CD4-positive, alpha-beta T cell treated with Interleukin-1 beta for 1 hour (primary cell): ENCODE measurements around the gene VAMP4.
"Not testable (repeated sequence)": the region's sequence is repeated elsewhere in the genome, so short reads cannot be mapped to it uniquely, and the experiment has no call there.

Experiments used
- DNase-seq, 2 donors: peaks; one replicate each; pipeline ENCODE4 v3.0.0-alpha.2; 2020 to 2022

Gene VAMP4

DNA sequence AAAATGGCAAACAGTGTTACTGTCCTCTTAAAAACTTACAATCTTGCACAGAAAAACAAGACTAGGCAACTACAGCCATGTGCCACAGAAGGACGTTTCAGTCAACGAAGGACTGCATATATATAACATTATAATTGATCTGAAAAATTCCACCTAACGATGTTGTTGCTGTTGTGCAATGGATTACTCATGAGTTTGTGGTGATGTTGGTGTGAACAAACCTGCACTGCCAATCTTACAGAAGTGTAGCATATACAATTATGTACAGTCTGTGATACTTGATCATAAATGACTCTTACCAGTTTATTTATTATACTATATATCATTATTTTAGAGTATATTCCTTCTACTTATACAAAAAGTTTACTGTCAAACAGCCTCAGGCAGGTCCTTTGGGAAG lies 6.8 kb upstream of the VAMP4 start:
- no peak for DNase-seq

DNA sequence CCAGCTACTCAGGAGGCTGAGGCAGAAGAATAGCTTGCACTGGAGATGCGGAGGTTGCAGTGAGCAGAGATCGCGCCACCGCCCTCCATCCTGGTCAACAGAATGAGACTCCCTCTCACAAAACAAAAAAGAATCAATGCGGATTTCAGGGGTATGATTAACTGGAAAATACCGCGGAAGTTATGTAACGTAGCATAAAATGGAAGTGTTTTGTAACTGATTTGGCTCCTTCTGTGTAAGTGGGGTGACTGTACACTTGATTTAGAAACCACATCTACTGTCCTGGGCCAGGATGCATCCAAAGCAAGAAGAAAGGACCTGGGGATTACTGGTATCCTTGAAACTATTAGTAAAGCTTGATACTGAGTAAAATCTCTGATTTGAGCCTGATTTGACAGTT lies 3.1 kb upstream of the VAMP4 start:
- DNase-seq, result peak in 1 of 2 donors; percentile 11

GRCh38 chr1:171743081-171743870 lies 1.4 kb upstream of the VAMP4 start:
- DNase-seq, result peak in 1 of 2 donors; percentile 11

GRCh38 chr1:171742577-171742922 lies 685 bp upstream of the VAMP4 start:
- peak in 1 of 2 donors; percentile 7 for DNase-seq

- DNase-seq, result peak; percentile 38 to 53
Observed at GRCh38 chr1:171740987-171741871, 636 bp downstream of the VAMP4 start.

DNA sequence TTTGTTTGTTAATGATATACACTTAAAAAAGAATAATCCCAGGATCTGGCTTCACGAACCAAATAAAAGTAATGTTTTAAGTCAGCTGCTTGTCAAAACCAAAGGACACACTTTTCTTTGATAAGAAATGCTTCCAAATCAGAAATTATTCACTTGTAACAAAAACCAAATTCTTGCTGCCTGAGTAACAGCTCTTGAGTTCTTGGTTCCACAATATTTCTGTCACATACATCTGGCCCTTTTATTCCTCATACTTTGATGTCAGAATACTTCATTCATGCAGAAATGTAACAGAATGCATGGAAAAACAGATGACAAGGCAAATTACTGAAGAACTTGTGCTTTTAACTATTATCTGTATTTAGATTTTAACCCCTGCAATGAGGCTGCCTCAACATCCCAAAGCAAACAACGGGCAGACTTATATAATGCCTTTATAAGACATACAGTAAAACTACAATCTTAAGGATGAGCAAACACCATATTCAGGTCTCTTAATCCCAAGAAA lies 1.5 kb downstream of the VAMP4 start:
- no peak for DNase-seq

DNA sequence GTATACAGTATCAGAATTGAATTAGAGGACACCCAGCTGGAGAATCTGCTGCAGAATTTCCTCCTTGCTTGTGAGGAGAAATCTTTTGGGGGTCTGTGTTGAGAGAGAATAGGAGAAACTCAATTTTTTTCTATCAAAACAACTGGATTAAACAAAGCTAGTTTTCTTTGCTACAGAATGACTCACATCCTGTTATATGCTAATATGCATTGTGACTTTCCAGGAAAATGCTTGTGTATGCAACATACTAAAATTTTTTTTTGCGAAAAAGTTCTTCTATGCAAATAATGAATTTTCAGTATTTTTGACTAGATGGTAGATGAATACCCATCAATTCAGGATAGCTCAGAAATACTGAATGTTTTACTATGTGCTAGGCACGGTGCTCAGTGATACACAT lies 2.2 kb downstream of the VAMP4 start:
- DNase-seq, result no peak

DNA sequence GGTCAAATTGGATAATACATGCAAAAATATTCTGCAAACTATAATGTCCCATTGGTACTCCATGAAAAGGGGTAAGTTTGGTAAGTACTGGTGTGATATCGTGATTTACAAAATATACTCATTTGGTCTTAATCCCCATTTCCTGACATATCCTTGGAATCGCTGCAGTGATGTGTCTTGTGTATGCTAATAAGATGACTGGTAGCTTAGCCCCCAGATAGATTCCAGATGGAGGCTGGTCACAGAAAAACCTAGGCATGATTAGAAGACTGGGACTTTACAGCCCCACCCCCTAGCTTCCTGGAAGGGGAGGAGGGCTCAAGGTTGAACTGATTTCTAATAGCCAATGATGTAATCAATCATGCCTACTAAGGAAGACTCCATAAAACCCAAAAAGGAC lies 3.0 kb downstream of the VAMP4 start:
- no peak for DNase-seq

DNA sequence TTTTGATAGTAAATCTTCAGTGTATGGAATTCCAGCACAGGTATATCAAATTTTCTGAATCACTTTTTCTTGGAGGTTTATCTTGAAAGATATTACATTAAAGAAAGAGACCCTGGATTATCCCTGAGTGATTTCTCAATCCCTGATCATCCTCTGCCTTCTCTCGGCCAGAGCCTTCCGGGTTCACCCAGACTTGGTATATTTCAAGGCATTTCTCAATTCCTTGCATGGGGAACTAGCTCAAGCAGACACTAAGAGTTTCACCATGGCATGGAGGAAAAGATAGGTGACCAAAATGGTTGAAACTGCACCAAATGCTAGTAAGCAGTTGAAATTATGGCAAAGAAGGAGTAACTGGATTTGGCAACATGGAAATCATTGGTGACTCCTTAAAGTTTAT lies 5.7 kb downstream of the VAMP4 start:
- DNase-seq, result no peak

DNA sequence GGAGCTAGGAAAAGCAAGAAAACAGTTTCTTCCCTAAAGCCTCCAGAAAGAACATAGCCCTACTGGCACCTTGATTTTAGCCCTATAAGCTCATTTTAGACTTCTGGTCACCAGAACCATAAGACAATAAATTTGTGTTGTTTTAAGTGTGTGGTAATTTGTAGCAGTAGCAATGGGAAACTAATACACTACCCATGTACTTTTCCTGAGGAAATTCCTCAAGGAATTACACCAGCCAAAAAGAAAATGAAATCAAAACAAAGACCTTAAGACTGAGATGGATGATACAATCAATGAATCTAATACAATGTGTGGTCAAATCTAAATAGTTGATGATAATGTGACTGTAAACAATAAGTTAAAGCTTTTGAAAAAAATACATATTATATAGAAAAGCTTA lies 11.8 kb downstream of the VAMP4 start:
- DNase-seq, result no peak

DNA sequence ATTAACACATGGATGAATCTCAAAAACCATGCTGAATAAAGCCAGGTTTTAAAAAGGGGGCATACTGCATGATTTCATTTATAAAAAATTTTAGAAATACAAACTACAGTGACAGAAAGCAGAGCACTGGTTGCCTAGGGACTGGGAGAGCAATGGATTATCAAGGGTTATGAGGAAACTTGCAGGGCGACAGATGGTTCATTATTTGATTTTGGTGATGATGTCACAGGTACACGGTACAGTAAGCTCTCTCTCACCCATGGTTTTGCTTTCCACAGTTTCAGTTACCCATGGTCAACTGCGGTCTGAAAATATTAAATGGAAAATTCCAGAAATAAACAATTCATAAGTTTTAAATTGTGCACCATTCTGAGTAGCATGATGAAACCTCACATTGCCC lies 14.1 kb downstream of the VAMP4 start:
- no peak for DNase-seq

DNA sequence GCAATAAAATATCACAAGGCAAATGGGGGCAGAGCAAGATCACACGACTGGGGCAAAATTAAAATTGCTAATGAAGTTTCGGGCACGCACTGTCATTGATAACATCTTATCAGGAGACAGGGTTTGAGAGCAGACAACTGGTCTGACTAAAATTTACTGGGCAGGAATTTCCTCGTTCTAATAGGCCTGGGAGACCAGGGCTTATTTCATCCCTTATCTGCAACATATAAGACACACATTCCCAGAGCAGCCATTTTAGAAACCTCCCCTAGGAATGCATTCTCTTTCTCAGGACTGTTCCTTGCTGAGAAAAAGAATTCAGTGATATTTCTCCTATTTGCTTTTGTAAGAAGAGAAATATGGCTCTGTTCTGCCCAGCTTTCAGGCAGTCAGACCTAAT lies 18.7 kb downstream of the VAMP4 start:
- not testable (repeated sequence) for DNase-seq

GRCh38 chr1:171718848-171719247 lies 23.0 kb downstream of the VAMP4 start:
- DNase-seq, result no peak

- DNase-seq, result no peak
Observed at GRCh38 chr1:171718216-171718615, 23.6 kb downstream of the VAMP4 start.

GRCh38 chr1:171717062-171717718 lies 24.7 kb downstream of the VAMP4 start:
- DNase-seq, result no peak

DNA sequence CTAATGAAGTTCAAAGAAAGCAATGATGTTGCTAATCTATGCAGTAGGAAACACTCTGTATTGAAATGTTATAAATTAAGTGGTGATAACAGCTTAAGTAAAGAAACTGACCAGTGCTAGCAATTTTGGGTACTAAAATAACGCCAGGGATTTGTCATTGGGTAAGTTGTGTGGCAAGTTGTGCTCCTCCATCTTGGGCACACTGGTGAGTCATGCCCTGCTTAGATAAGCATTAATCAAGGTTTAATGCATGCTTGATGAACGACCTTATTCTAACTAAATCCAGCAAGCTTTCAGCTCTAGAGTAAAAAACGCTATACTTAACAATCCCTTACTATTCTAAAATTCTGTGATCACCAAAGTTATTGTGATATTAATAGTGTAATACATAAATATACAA lies 25.2 kb downstream of the VAMP4 start:
- no peak for DNase-seq

- no peak for DNase-seq
Observed at GRCh38 chr1:171715813-171716251, 26.0 kb downstream of the VAMP4 start.

- DNase-seq, result no peak
Observed at GRCh38 chr1:171712341-171712740, 29.5 kb downstream of the VAMP4 start.

GRCh38 chr1:171711643-171712042 lies 30.2 kb downstream of the VAMP4 start:
- no peak for DNase-seq

- DNase-seq, result no peak
Observed at GRCh38 chr1:171707583-171707982, 34.3 kb downstream of the VAMP4 start.

GRCh38 chr1:171702598-171702997 lies 39.3 kb downstream of the VAMP4 start:
- no peak for DNase-seq

DNA sequence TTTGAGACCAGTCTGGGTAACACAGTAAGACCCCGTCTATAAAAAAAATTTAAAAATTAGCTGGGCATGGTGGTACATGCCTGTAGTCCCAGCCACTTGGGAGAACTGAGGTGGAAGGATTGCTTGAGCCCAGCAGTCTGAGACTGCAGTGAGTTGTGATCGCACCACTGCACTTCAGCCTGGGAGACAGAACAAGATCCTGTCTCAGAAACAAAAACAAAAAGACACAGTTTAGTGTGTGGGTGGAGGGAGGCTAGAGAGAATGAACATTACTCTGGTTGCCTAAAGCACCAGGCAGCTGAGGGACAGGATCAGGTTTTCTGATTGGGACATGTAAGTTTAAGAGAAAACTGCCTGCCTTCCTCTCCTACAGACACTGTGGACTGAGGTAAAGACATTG lies 42.3 kb downstream of the VAMP4 start:
- DNase-seq, result no peak

DNA sequence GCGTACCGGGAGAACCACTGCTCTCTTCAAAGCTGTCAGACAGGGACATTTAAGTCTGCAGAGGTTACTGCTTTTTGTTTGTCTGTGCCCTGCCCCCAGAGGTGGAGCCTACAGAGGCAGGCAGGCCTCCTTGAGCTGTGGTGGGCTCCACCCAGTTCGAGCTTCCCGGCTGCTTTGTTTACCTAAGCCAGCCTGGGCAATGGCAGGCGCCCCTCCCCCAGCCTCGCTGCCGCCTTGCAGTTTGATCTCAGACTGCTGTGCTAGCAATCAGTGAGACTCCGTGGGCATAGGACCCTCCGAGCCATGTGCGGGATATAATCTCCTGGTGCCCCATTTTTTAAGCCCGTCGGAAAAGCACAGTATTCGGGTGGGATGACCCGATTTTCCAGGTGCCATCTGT lies 46.1 kb downstream of the VAMP4 start:
- DNase-seq, result not testable (repeated sequence)
